GM21529 (cell line): Measurements from ENCODE around the gene ACHE.
A peak's percentile ranks its signal among the peaks of the same experiment; 100 is the strongest.

Source experiments
- ATAC-seq: cut with Tn5 transposase; IDR thresholded peaks from one replicate; pipeline ENCODE4 v1.9.1; 2021; ENCODE audit not compliant: unreplicated experiment

ACHE gene

GRCh38 chr7:100886142-100886935 lies 9.3 kb downstream of the ACHE start:
- no peak for ATAC-seq

GRCh38 chr7:100885440-100886141 lies 10.1 kb downstream of the ACHE start:
- ATAC-seq: no peak

DNA sequence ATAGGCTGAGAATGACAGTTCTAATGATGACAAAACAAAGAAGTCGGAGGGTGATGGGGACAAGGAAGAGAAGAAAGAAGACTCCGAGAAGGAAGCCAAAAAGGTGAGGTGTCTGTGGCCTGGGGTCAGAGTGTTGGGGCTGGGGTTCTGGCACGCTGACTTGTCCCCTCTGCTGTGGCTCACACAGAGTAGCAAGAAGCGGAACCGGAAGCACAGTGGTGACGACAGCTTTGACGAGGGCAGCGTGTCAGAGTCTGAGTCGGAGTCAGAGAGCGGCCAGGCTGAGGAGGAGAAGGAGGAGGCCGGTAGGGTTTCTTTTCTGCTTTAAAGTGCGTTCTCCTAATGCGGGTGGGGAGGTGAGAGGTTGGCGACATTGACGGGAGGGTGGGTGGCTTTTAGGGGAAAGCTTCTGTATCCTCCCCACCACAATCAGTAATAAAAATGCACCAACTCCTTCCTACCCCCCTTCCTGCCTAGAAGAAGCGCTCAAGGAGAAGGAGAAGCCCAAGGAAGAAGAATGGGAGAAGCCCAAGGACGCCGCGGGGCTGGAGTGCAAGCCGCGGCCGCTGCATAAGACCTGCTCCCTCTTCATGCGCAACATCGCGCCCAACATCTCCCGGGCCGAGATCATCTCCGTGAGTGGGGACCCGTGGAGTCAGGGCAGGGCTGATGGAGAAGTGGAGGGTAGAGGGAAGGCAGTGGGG lies 10.8 kb downstream of the ACHE start:
- no peak for ATAC-seq

GRCh38 chr7:100882785-100883526 lies 12.7 kb downstream of the ACHE start:
- no peak for ATAC-seq

DNA sequence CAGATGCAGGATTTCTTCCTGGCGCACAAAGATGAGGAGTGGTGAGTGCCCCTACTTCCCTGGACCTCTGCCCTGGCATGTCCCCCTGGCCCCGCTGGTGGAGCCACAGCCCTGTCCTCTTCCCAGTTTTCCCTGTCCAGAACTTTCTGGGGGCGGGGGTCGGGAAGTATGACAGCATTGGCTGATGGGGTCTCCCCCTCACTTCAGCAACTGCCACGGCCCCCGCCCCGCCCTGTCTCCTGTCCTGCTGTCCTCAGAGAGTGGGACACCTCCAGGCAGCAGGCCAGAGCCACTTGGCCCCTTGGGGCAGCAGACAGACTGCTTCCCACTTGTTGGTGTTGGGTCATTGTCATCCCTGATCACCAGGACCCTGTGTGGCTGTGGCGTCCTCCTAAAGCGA lies 13.5 kb downstream of the ACHE start:
- no peak for ATAC-seq

GRCh38 chr7:100881136-100881535 lies 14.6 kb downstream of the ACHE start:
- no peak for ATAC-seq

- no peak for ATAC-seq
These were observed 15.0 kb downstream of the ACHE start for GRCh38 chr7:100880645-100881044.

DNA sequence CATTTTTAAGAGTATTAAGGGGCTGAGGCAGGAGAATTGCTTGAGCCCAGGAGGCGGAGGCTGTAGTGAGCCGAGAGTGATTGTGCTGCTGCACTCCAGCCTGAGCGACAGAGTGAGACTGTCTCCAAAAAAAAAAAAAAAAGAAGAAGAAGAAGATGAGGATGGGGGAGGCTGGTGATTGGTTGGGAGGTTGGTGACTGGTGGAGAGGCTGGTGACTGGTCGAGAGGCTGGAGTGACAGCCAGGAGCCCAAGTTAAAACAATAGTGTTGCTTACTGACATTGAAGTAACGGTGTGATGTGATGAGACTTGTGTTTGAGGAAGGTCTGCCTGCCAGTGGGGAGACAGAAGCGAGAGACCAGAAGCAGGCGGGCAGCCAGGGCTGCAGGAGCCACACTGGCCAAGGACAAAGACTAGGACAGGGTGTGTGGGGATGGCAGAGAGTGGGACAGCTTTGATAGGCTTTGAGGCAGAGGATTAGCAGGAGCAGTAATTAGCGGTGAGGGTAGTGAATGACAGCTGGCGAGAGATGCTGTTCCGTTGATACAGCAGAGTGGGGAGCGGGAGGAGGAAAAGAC lies 15.9 kb downstream of the ACHE start:
- ATAC-seq: no peak

DNA sequence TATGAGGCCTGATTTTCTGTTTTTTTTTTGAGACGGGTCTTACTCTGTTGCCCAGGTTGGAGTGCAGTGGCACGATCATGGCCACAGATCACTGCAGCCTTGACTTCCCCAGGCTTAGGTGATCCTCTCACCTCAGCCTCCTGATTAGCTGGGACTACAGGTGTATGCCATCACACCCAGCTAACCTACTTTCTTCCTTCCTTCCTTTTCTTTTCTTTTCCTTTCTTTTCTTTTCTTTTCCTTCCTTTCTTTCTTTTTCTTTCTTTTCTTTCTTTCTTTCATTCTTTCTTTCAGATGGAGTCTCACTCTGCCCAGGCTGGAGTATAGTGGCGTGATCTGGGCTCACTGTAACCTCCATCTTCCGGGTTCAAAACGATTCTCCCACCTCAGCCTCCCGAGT lies 17.0 kb downstream of the ACHE start:
- ATAC-seq: no peak

GRCh38 chr7:100878013-100878412 lies 17.7 kb downstream of the ACHE start:
- no peak for ATAC-seq

DNA sequence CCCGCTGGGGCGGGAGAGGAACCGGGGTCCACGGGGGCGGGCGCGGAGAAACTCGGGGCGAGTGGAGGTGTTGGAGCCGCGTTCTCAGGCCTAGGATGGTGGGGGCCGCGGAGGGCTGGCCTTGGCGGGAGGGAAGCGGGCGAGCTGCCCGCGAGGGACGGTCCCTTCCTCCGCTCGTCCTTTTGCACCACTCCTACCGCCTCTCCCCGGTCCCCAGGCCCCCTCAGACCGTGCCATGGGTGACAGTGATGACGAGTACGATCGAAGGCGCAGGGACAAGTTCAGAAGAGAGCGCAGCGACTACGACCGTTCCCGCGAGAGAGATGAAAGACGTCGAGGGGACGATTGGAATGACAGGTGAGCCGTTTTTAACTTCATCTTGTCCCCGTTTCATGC lies 20.3 kb downstream of the ACHE start:
- ATAC-seq: peak; percentile 36

- ATAC-seq: peak; percentile 85
These were observed 20.9 kb downstream of the ACHE start, which contains the start of gene SRRT for GRCh38 chr7:100874577-100875355. SRRT (plus strand) TSS chr7:100875103; CDS start chr7:100875591, 488 bp downstream.

GRCh38 chr7:100874300-100874576 lies 21.4 kb downstream of the ACHE start:
- ATAC-seq: no peak

- ATAC-seq: no peak
These were observed 21.9 kb downstream of the ACHE start for GRCh38 chr7:100873599-100874299.

DNA sequence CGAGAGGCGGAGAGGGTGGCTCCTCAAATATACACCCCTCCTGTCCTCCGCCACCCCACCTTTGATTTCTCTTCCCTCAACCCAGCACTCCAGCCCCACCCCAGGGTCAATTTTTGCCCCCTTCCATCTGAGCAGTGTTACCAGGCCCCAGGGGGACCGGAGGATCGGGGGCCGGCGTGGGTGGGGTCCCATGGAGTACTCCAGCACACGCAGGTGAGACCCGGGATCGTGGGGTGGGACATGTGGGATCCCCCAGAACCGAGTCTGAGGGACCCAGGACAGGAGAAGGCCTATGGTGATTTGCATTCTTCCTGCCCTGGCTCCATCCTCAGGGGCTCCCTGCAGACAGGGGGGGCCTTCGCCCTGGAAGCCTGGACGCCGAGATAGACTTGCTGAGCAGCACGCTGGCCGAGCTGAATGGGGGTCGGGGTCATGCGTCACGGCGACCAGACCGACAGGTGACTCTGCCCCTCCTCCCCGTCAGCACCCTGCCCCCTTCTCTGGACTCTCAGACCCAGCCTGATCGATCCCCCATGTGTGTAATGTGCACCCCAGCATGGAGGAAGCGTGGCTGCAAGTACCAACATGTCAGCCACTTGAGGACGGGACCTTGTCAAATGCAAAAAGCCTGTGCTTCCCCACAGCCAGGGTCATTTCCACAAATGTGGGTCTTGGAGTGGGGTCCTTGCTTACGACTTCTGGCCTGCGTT lies 27.8 kb downstream of the ACHE start:
- ATAC-seq: no peak

DNA sequence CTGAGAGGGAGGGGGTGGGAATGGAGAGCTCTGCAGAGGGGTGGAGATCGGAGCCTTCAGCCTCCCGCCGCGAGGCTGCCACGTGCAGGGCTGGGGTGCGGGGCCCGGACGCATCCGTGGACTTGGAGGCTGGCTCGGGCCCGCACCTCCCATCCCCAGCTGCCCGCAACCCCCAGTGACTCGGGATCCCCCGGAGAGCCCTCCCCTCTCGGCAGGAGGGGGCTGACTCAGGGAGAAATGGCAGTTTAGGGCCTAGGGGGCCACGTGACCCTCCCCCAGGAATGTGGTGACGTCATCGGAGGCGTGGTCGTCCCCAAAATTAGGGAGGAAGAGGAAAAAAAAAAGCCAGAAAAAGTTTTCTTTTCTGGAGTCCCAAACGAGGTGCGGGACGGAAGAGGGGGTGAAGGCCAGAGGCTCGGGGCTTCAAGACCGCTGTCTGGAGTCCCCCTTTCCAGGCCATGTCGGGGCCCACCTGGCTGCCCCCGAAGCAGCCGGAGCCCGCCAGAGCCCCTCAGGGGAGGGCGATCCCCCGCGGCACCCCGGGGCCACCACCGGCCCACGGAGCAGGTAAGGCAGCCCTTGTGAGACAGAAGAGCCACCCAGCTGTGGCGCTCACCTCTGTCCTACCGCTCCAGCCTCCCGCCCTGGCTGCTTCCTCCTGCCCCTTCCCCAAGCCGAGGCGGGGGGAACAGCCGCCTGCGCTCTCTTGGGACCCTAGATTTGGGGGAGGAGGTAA lies 28.5 kb downstream of the ACHE start, which contains the start of gene TRIP6:
TSS of gene TRIP6 (plus strand) at position 348 of the 736 bp plus-strand sequence. CDS start at position 459, 111 bp downstream.
- ATAC-seq: peak; percentile 49

DNA sequence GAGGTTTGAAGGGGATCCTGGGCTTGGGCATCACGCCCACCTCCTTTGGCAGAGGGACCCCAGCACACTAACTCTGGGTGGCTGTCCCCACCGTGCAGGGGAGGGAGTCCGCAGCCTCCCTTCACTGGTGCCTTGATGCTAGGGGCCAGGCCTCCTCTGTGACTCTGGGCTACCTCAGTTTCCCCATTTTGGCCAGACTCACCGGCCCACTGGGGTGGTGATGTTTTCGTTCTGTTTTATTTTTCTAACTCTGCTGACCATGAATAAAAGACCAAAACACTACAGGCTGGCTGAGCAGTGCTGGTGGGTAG lies 29.0 kb downstream of the ACHE start:
- no peak for ATAC-seq
